ENCODE measurements around the gene SCAI.
"Not testable (repeated sequence)": the region's sequence is repeated elsewhere in the genome, so short reads cannot be mapped to it uniquely, and the experiment has no call there.

SCAI gene

GRCh38 chr9:125143377-125144090 lies at the start of gene SCAI:
SCAI (minus strand) TSS chr9:125143528; CDS start chr9:125143437, 91 bp downstream.
- DNase-seq: peak; percentile 99

- DNase-seq: no peak
Observed at GRCh38 chr9:125190361-125190801, 47.1 kb upstream of the SCAI start.

GRCh38 chr9:125189361-125190289 lies 46.3 kb upstream of the SCAI start, which contains the start of gene PPP6C:
PPP6C (minus strand) TSS chr9:125189803; CDS start chr9:125189718, 85 bp downstream.
- peak; percentile 95 for DNase-seq

GRCh38 chr9:125189011-125189360 lies 45.7 kb upstream of the SCAI start:
- no peak for DNase-seq

GRCh38 chr9:125183561-125183960 lies 40.2 kb upstream of the SCAI start:
- no peak for DNase-seq

- peak; percentile 10 for DNase-seq
Observed at GRCh38 chr9:125183054-125183453, 39.7 kb upstream of the SCAI start.

GRCh38 chr9:125181756-125182155 lies 38.4 kb upstream of the SCAI start:
- DNase-seq: not testable (repeated sequence)

GRCh38 chr9:125180876-125181275 lies 37.5 kb upstream of the SCAI start:
- DNase-seq: no peak

GRCh38 chr9:125179776-125180175 lies 36.4 kb upstream of the SCAI start:
- not testable (repeated sequence) for DNase-seq

GRCh38 chr9:125177888-125178287 lies 34.6 kb upstream of the SCAI start:
- no peak for DNase-seq

GRCh38 chr9:125176636-125177035 lies 33.3 kb upstream of the SCAI start:
- DNase-seq: peak; percentile 72

GRCh38 chr9:125172031-125172755 lies 28.9 kb upstream of the SCAI start:
- peak; percentile 31 for DNase-seq

GRCh38 chr9:125169895-125170294 lies 26.6 kb upstream of the SCAI start:
- no peak for DNase-seq

GRCh38 chr9:125166762-125167161 lies 23.4 kb upstream of the SCAI start:
- DNase-seq: no peak

- not testable (repeated sequence) for DNase-seq
Observed at GRCh38 chr9:125162891-125163290, 19.6 kb upstream of the SCAI start.

- peak; percentile 40 for DNase-seq
Observed at GRCh38 chr9:125161284-125161918, 18.1 kb upstream of the SCAI start.

- no peak for DNase-seq
Observed at GRCh38 chr9:125160750-125161149, 17.4 kb upstream of the SCAI start.

GRCh38 chr9:125156551-125156950 lies 13.2 kb upstream of the SCAI start:
- no peak for DNase-seq

- no peak for DNase-seq
Observed at GRCh38 chr9:125153712-125154367, 10.5 kb upstream of the SCAI start.

- no peak for DNase-seq
Observed at GRCh38 chr9:125151730-125152129, 8.4 kb upstream of the SCAI start.

GRCh38 chr9:125150349-125151245 lies 7.3 kb upstream of the SCAI start:
- DNase-seq: peak; percentile 10

Measured in fibroblast of skin of right quadriceps (primary cell).